Right renal cortex interstitium (tissue), 3 donors: ENCODE data around the gene TXNDC8. TPM values are rescaled to one million over a fixed set of nuclear protein-coding genes. Genes with fewer than 3 reads are reported as not detected.
A peak's percentile ranks its signal among the peaks of the same experiment; 100 is the strongest.

Source experiments
- DNase-seq, 3 donors: peaks; one replicate each; pipeline ENCODE4 v3.0.0-alpha.2; 2013; ENCODE audit warnings: low read depth in 3 of 3, low spot score in 2 of 3
- polyA plus RNA-seq, 3 donors: library from polyadenylated mRNA; unstranded; fragments of 120-200 nt; gene quantifications; one replicate each; pipeline ENCODE4 v1.2.1, GENCODE V29; 2013; ENCODE audit not compliant: insufficient read length in 3 of 3

TXNDC8 gene
- polyA plus RNA-seq, 3 donors: not detected

DNA sequence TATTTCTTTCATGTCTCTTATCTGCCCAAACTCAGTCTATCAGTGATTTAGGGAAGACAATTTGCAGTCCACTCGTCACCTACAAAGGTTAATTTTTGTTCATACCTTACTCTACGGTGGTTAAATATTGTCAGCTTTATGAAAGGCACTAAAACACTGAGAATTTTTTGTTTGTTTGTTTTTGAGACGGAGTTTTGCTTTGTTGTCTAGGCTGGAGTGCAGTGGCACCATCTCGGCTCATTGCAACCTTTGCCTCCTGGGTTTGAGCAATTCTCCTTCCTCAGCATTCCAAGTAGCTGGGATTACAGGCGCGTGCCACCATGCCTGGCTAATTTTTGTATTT lies 55.0 kb downstream of the TXNDC8 start:
- DNase-seq: no peak

DNA sequence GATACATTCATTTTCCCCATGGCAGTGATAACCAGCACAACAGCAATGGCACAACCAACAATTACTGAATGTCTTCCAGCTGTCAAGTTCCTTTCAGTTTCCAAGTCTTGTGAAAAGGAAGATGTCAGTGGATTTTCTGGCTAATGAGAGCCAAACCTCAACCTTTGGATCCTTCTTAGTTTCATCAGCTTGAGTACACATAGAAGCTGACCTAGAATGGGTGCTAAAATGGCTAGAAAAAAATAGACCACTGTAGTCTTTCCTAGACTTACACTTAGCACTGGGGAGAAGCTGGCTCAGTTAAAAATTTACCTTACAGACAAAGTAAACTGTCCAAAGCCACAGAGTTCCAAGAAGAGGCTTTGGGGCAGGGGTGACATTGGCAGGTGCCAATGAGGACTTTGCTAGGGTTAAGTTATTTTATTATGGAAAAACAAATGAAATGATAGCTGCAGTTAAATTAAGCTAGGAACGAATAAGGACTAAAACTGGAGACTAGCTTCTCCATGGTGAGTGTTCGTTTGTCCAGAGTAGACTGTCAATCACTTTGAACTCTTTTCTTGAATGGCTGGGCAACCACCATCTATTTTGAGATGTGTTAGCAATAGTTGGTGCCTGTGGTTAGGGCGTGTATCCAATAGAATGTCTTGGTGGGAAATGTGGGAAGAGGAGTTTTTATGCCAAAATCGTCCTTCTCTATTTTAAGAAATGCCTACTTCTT lies 55.5 kb downstream of the TXNDC8 start:
- DNase-seq: no peak

DNA sequence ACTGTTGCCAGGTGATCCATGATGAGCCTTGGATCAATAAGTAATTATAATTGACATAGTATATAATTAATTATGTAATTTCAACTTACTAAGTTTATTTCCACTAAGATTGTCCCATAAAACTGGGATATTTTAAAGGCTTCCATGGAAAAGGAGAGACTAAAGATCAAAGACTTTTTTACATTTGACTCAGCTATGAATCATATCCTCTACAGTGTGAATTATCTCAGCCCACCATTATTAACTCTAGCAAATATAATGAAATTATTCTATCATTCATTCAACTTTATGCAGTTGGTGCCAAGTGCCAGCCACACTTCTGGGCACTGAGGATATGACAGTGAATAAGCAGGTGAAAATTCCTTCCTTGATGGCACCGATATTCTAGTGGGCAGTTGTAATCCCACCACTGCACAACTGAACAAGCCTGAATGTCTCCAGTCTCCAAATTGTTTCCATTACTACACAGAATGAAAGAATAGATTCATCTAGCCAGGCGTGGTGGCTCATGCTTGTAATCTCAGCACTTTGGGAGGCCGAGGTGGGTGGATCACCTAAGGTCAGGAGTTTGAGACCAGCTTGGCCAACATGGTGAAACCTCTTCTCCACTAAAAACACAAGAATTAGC lies 59.5 kb downstream of the TXNDC8 start:
- no peak for DNase-seq

DNA sequence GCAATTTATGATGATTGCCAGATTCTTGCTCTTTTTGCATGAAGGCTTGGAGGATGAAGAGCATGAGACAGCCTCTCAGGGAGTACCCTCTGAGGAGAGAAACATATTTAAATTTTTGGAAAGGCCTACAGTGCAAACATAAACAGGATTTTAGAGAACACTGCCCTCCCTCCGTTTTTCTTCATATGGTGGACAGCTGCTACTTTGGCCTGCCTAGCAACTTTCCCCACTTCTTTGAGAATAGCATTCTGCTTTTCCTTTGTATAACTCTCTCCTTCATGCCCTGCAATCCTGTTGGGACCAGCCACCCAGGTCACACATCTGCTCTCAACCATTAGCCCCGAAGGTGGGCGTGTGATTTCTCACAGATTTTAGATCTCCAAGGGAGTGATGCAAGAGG lies 60.9 kb downstream of the TXNDC8 start:
- DNase-seq: no peak

DNA sequence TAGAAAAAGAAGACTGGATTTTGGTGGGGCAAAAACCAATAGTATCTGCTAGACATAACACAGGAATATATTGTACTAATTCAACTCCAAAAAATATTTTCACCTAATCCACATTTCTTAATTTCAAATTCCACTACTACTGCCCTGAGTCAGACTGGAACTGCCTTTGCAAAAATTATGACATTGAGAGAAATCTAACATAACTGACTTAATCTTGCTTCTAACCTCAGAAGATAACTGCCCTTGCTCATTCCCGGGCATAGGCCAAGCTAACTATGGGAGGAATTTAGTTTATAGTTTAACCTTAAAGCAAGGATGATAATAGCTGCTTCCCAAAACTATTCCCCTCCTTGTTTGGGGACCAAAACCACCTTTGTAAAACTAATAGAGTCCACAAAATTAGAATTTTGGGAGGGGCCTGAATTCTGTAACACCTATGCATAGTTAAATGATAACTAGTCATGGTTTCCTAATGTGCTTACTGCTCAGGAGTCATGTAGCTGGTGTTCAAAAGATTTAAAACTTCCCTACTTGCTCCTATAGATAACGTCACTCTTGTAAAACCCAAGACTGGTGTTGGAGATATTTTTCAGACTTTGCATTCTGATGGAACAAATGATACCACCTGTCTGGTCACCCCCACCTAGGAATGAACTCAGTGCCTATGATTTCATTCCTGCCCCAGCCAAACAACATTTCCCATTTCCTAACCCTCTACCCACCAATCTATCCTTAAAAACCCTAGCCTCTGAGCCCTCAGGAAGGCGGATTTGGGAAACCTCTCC lies 67.3 kb downstream of the TXNDC8 start:
- DNase-seq: no peak

DNA sequence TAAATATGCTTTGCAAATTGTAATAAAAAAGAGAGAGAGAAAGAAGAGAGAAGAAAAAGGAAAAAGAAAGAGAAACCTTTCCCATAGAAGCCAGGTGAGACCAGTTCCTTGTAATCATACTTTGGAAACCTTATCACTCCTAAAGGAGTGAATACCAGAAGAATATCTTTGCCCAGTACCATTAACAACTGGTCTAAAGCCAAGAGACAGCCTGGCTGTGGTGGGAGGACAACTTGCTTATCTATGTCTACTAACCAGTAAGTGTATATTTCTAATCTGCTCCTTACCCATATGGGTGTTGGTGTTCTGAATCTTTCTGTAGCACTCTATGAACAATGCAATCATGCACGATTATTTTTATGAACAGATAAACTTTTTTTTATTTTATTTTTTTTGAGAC lies 70.9 kb downstream of the TXNDC8 start:
- no peak for DNase-seq

DNA sequence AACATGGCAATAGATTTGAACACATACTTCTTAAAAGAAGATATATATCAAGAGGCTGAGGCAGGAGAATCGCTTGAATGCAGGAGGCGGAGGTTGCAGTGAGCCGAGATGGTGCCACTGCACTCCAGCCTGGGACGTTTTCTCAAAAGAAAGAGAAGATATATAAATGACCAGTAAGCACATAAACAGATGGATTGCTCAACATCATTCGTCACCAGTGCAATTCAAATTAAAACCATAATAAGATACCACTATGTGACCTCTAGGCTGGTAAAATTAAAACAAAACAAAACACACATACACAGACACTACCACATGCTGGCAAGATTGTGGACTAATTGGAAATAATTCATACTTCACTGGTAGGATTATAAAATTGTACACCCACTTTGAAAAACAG lies 76.0 kb downstream of the TXNDC8 start:
- no peak for DNase-seq

DNA sequence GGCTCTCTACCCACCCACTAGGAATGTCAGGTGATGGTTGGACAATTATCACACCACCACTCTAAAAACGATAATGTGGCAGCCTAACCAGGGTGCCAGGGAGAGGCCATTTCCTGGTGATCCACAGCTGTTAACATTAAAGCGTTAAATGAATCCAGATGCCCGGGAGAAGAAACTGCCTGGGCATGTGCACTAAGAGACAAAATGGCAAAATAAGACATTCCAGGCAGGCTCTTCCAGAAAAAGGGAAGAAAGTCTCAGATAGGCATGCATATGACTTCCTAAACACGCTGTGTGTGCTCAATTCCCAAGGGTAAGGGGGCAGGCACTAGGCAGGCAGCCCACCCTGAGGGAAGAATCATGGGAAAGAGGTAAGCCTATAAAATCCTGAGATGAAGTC lies 76.8 kb downstream of the TXNDC8 start:
- no peak for DNase-seq

DNA sequence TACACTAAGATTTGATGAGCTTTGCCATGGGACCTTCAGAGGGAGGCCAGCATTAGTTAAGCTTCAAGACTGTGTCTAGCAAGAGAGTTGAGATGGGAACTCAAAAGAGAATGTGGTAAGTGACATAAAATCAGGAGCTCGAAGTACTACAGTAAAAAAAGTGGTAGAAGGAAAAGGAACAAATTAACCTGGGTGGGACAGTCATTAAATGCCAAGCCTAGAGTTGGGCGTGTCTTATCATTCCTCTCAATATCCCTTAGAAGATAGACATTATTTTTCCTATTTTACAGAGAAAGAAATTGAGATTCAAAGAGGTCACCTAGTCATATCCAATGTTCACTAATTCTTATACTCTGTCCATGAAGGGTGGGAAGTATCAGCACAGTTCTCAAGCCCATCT lies 78.1 kb downstream of the TXNDC8 start:
- DNase-seq: no peak

DNA sequence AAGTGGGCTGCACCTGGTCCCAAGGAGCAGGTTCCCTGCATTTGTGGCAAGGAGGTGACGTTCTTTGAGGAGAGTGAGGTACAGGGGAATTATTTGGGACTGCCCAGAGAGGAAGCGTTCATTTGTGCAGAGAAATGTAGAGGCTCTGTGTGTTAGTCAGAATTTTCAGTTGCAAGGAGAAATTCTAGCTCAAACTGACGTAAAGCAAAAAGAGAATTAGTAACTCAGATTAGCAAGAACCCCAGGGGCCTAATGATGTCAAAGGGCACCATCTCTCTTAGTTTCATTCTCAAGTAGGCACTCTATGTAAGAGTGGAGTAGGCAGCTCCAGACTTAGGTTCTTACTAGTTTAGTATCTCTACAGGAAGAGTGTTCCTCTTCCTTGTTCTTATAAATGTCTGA lies 79.0 kb downstream of the TXNDC8 start:
- no peak for DNase-seq

DNA sequence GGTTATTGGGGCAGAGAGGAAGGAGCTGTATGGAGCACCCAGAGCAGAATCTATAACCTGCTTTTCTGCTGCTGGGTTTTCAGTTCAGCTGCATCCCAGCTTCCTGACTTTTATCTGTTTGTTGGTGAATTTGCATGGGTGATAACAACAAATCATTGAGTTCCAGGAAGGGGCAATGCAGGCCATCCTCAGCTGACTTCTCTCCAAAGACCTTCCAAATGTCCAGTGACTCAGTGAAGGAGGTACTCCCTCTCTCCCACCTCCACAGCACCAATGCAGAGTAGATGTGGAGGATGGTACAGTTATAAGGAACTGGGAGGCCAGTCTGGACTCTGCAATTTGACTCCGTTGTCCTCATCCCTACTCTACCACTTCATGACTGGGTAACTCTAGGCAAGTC lies 79.7 kb downstream of the TXNDC8 start:
- DNase-seq: no peak

DNA sequence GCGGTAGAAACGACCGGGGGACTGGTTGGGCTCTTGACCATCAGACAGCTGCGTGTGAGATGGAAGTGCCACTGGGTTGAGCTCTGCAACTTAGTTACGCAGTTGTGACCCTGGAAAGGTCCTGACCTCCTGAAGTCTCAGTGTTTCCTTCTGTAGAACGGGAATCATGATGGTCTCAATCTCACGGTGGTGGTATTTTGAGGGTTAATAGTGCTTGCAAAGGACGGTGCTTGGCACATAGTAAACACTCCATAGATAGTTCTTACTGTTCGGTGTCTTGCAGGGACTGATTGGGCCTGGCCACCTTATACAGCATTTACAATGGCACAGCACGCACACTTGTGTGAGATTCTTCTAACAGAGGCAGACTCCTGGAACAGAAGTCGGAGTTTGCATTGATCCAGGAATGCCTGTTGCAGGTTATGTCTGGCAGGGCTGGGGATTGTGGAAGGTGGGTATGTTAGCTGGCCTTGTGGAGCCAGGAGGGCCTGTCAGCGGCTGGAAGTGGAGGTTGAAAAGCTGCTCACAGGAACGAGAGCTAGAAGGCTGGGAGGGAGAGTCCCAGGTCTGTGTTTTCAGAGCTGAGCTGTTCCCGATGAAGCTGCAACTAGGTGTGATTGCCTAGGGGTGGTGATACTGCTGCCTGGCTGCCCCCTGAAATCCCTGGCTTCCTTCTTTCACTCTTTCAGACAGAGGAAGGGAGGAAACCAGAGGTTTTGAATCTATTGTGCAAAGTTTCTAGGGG lies 80.4 kb downstream of the TXNDC8 start:
- DNase-seq: no peak

DNA sequence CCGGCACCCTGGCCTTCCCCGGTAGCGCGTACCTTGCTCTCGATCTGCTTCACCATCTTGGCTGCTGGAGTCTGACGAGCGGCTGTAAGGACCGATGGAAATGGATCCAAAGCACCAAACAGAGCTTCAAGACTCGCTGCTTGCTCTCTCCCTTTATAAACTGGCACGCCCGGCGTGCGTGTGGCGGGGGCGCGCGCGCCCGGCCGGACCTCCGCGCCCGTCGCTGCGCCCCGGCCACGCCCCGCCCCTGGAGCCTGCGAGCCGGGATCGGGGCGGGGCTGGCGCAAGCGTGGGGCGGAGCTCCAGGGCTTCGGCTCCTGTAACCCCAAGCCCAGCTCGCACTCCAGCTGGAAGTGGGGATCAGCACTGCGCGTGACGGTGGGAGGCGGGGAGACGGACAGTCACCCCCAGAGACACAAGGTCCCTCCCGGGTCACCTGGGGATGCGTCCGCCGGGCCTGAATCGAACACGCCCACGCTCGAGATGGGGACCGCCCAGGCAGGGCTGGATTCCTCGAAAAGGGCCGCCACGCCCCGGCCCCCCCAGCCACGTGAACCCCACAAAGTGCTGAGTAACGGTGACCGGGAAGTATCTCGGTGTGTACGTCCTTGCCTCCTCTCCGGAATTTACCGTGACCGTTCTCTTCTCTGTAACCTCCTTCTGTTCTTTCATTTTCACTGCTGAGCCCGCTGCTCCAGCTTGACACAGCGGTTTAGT lies 81.1 kb downstream of the TXNDC8 start, which contains the start of gene TXN:
TXN (minus strand) TSS at position 128 of the 717 bp plus-strand sequence; CDS start at position 56, 72 bp downstream.
- DNase-seq: peak; percentile 75 to 77 (median 76)

DNA sequence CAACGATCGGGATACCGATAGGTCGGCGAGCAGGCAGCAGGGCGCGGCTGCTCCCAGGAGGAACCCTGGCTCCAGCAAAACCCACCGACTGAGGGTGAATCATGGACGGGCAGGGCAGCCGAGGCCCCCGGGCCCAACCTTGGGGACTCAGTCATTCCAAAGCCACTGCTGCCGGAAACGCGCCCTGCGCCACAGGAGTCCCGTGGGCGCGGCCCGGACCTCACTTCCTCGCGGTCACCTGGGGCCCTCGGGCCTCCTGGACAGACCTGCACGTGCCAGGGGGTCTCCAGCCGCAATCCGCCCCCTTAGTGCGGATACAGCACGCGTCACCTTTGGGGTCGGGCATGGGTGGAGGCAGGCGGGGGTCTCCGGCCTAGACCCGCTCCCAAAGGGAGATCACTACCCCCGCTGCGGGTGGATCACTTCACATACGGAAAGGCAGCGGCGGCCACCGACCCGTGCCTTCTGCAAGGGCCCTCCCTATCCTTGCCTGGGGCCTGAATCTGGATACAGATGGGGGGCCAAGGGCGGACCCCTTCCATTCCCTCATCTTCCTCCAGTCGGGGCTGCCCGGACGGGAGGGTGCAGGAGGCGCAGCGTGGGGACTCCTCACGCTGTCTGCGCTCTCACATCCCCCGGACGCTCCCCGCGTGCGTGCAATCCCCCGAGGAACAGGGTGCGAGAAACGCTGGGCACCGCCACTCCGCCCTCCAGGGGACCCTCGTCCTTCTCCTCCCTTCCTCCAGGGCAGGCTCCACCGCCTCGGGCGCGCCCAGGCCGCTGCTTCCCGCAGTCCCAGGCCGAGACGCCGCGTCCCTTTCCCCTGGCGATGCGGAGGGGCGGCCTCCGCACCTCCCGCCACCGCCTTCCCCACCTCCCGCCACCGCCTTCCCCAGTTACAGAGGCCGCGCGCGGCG lies 81.9 kb downstream of the TXNDC8 start:
- DNase-seq: no peak

DNA sequence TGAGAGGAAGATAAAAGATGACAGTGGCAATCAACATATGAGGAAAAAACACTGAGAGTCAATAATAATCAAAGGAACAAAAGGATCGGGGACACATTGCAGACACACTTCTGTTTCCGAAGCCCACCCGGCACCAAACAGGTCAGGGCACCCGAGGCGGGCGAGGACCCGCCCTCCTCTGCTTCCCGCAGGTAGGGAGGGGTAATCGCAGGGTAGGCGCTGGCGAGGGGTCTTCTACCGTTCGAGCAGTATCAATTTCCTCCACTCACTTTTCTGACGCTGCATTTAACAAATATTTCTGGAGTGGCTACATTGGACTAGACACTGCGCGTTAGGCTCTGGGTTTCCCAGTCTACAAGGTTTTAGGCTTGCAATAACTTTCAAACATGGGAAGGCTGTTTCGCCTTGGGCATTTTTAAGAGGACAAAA lies 82.6 kb downstream of the TXNDC8 start:
- no peak for DNase-seq

DNA sequence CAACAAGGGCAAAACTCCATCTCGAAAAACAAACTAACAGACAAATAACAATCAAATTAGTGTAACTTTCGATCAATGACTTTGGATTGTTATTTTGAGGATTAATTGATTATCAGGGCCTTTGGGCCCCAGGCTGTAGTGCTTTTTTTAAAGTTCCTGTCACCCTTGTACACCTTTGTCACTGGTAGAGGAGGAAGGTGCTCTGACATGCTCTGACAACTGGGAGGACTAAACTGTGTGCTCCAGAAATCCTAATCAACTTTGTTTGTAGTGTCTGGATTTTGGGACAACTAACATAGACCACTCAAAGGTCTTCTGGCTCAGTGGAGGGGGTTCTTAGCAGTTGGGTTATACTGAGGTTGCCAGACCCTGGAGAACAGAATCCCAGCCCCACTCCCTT lies 83.2 kb downstream of the TXNDC8 start:
- no peak for DNase-seq
